GM19025 (cell line): ENCODE measurements around the gene KANSL1.
"Not testable (repeated sequence)": the region's sequence is repeated elsewhere in the genome, so short reads cannot be mapped to it uniquely, and the experiment has no call there.

Experiments used
- ATAC-seq: cut with Tn5 transposase; IDR thresholded peaks from one replicate; pipeline ENCODE4 v1.9.1; 2021; ENCODE audit warnings: mild to moderate bottlenecking, low read depth, moderate library complexity; ENCODE audit not compliant: unreplicated experiment

The KANSL1 gene

GRCh38 chr17:46192439-46193150 lies 634 bp downstream of the KANSL1 start:
- peak; percentile 33 for ATAC-seq

GRCh38 chr17:46192189-46192438 lies 1.1 kb downstream of the KANSL1 start:
- no peak for ATAC-seq

GRCh38 chr17:46191322-46192188 lies 1.7 kb downstream of the KANSL1 start:
- no peak for ATAC-seq

GRCh38 chr17:46190763-46191162 lies 2.5 kb downstream of the KANSL1 start:
- no peak for ATAC-seq

DNA sequence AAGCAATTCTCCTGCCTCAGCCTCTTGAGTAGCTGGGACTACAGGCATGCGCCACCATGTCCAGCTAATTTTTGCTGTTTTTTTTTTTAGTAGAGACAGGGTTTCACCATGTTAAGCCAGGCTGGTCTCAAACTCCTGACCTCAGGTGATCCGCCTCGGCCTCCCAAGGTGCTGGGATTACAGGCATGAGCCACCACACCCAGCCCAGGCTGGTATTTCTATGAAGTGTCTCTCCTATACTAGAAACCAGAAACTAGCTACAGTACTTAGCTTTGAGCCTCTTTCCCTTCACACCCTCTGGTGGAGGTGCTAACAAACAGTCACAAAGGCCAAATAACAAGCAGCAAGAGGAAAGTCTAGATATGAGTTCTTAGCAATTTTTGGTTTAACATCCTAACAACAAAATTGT lies 6.4 kb downstream of the KANSL1 start:
- not testable (repeated sequence) for ATAC-seq

DNA sequence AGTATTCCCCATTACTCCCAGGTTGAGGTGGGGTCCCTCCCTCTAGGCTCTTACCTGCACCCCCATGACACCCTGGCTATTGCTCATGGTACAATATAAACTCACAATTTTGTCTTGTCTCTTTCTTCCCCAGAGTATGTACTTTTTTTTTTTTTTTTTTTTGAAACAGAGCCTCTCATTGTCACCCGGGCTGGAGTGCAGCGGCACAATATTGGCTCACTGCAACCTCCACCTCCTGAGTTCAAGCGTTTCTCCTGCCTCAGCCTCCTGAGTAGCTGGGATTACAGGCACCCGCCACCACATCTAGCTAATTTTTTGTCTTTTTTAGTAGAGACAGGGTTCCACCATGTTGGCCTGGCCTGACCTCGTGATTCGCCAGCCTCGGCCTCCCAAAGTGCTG lies 8.5 kb downstream of the KANSL1 start:
- ATAC-seq, result no peak

DNA sequence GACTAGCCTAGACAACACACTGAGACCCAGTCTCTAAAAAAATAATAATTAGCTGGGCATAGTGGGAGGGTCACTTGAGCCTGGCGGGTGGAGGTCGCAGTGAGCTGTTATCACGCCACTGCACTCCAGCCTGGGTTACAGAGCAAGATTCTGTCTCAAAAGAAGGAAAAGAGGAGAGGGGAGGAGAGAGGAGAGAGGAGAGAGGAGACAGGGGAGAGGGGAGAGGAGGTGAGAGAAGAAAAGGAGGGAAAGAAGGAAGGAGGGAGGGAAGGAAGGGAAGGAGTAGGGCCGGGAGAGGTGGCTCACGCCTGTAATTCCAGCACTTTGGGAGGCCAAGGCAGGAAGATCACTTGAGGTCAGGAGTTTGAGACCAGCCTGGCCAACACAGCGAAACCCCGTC lies 9.8 kb downstream of the KANSL1 start:
- not testable (repeated sequence) for ATAC-seq

- ATAC-seq, result no peak
These were observed 10.3 kb downstream of the KANSL1 start for GRCh38 chr17:46182961-46183360.

DNA sequence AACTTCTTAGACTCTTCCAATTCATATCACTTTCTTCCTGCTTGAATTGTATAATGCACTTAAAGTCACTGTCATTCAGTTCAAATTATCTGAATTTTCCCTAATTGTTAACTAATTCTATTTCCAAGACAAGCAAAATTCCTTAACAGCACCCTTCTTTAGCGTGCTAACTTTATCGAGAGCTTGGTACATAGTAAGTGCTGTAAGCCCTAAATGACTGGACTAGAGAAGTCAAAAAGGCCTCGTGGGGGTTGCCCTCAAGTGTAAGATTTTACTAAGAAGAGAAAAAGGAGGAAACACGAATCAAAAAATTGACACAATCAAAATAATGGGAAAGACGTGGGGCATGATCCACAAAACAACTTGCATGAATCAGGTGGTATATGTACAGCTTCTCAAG lies 11.3 kb downstream of the KANSL1 start:
- no peak for ATAC-seq

GRCh38 chr17:46181316-46181715 lies 11.9 kb downstream of the KANSL1 start:
- not testable (repeated sequence) for ATAC-seq

GRCh38 chr17:46180892-46181274 lies 12.3 kb downstream of the KANSL1 start:
- no peak for ATAC-seq

GRCh38 chr17:46180185-46180891 lies 12.9 kb downstream of the KANSL1 start:
- not testable (repeated sequence) for ATAC-seq

- ATAC-seq, result no peak
These were observed 13.7 kb downstream of the KANSL1 start for GRCh38 chr17:46179375-46179999.

DNA sequence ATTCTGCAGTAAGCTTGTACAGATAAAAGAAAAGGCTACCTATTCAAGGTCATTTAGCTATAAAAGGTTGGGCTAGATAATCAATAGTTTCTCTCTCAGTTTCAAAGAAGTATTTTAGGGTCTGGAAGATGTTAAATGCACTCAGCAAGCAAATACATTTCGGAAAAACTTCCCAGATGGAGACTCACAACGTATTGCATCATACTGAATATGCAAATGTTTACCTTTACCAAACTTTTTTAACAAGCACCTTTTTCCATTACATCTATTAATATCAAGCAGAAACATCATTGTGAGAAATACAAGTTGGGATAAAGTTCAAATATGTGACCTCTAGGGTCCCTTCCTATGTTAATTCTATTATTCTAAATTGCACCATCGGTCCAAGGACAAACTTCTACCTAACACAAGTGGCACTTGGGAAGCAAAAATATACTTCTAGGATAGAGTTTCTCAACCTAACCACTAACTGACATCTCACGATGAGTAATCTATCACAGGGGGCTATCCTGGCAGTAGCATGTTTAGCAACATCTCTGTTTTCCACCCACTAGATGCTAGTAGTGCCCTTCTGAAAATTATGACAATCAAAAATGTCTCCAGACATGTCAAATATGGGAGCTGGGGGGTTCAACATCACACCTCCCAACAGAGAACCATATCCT lies 14.5 kb downstream of the KANSL1 start:
- ATAC-seq, result no peak

- no peak for ATAC-seq
These were observed 16.3 kb downstream of the KANSL1 start for GRCh38 chr17:46176975-46177374.

- ATAC-seq, result no peak
These were observed 17.3 kb downstream of the KANSL1 start for GRCh38 chr17:46175891-46176290.

DNA sequence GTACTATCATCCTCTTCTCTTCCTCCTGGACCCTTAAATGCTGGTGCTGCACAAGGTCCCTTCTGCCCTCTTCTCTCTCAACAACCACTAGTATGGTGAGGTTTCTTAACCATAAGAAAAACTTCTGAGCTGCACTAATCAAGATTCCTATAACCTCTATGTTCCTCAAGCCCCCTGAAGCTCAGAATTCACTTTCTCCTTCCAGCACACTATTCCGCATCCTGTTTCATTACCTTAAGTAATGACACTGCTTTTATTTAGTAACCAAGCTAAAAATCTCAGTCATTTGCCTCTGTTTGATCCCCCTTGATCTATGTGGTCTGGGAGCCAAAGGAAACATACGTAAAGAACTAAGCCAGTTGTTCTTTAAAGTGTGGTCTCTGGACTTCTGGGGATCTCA lies 20.1 kb downstream of the KANSL1 start:
- ATAC-seq, result no peak

GRCh38 chr17:46171939-46172338 lies 21.3 kb downstream of the KANSL1 start:
- ATAC-seq, result no peak

DNA sequence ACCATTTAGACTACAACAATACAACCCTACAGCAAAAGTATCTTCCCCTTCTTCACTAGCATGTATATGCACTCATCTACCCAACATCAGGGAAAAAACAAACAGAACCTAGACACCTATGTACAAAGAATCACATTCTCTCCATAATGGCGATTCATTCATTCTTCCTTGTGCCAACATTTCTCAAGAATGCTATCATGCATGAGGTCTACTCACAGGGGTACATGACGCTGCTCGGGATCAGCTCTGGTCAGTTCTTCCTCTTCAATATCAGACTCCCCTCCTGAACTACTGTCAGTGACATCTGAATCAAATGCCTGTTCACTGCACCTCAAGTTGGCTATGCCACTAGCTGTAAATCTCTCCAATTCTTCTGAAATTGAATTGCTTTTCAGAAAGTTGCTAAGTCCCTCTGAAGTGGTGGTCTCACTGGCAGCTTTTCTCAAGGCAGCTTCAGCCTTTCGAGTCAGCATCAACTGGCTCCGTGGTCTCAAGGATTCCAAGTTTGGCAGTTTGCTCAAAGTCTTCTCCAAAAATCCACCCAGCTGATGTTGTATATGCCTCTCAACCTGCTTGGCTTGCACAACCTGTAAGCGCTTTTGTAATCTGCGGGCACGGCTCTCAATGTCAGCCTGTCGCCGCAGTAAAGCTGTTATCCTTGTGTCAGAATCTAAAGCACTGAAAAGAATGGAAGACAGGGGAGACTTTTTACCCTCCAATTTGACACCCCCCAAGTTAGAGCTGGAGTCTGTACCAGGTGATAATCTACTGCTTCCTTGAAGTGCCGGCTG lies 22.4 kb downstream of the KANSL1 start:
- no peak for ATAC-seq
